Activated CD4-positive, alpha-beta T cell treated with anti-CD3 and anti-CD28 coated beads for 36 hours (primary cell): ENCODE measurements around the gene WNT7A. TPM values are rescaled to one million over a fixed set of nuclear protein-coding genes. Genes with fewer than 3 reads are reported as not detected.

Experiments
- ATAC-seq: fragments of 200-7000 bp; cut with Tn5 transposase; one replicate; pipeline ENCODE4 v1.10.0; 2021; ENCODE audit warnings: mild to moderate bottlenecking, moderate library complexity
- CTCF ChIA-PET: fragments of 350-600 bp; sonication (Branson Sonifier 250); formaldehyde crosslinking; loops from one replicate; lab custom pipeline; 2021; ENCODE audit warnings: antibody characterized with exemption; lab: Charles Lee
- POLR2A ChIA-PET: fragments of 350-600 bp; sonication (Branson Sonifier 250); formaldehyde crosslinking; loops from one replicate; lab custom pipeline; 2021; ENCODE audit warnings: antibody characterized with exemption, inconsistent platforms; lab: Charles Lee
- DNase-seq: peaks from one replicate; pipeline ENCODE4 v3.0.0-alpha.2; 2020
- H3K27ac Mint-ChIP-seq: one replicate; pipeline ENCODE4 v1.8.0; 2021; ENCODE audit warnings: mixed read lengths
- H3K27me3 Mint-ChIP-seq: one replicate; pipeline ENCODE4 v1.8.0; 2021; ENCODE audit warnings: mixed read lengths
- H3K36me3 Mint-ChIP-seq: one replicate; pipeline ENCODE4 v1.8.0; 2021; ENCODE audit warnings: low read depth, mixed read lengths
- H3K4me1 Mint-ChIP-seq: one replicate; pipeline ENCODE4 v1.8.0; 2021; ENCODE audit warnings: mixed read lengths
- H3K4me3 Mint-ChIP-seq: one replicate; pipeline ENCODE4 v1.8.0; 2021; ENCODE audit warnings: mild to moderate bottlenecking, moderate library complexity, mixed read lengths
- H3K9me3 Mint-ChIP-seq: one replicate; pipeline ENCODE4 v1.8.0; 2021; ENCODE audit warnings: low read depth, mixed read lengths
- intact Hi-C, 2 experiments: fragments of 100-400 bp; cut with DNase I in 1 of 2; cut with micrococcal nuclease in 1 of 2; formaldehyde crosslinking; loops; one replicate each; pipeline versions ENCODE4 v1.14.2 to v1.15.1; 2022 to 2024; cut with DNase I, micrococcal nuclease
- total RNA-seq, 2 experiments: library from RNA; stranded (reverse); gene quantifications; one replicate each; pipeline ENCODE4 v1.2.3, GENCODE V29; 2021

WNT7A gene
- total RNA-seq, 2 experiments from 2014 or later = 0.11 to 0.39 TPM

DNA sequence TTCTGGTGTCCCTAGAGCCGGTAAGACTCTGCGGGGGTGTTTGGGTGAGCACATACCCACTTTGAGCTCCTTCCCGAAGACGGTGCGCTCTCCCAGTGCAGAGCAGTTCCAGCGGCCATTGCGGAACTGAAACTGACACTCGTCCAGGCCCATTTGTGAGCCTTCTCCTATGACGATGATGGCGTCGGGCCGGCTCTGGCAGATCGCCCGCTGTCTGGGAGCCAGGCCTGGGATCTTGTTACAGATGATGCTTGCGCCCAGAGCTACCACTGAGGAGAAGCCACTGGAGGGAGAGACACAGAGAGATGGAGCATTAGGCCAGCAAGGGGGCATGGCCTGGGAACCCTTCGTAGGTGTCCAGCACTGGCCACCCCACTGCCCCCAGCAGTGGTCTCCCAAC is 5.0 kb downstream of the WNT7A start:
- DNase-seq (no peak), ATAC-seq (no peak)
- Mint-ChIP-seq H3K4me1 (peaks cover 9% of the 10 kb centered on the region), H3K27me3 (peaks cover 2% of the 10 kb centered on the region), H3K27ac (no peak overlapping the region), H3K9me3 (no peaks in the 10 kb centered on the region), H3K4me3 (no peak overlapping the region), H3K36me3 (peaks cover 17% of the 10 kb centered on the region)
- intact Hi-C loops = loop anchor here in 1 of 2 experiments (5.0 kb wide), 1 partner anchor 393 kb away; the partner anchor contains the start of gene HDAC11
- ChIA-PET POLR2A (no interaction called here), CTCF (interaction anchor here (1.2 kb wide), 1 partner anchor 11 kb away, joined by 3 read pairs; no protein-coding TSS in a partner anchor)

DNA sequence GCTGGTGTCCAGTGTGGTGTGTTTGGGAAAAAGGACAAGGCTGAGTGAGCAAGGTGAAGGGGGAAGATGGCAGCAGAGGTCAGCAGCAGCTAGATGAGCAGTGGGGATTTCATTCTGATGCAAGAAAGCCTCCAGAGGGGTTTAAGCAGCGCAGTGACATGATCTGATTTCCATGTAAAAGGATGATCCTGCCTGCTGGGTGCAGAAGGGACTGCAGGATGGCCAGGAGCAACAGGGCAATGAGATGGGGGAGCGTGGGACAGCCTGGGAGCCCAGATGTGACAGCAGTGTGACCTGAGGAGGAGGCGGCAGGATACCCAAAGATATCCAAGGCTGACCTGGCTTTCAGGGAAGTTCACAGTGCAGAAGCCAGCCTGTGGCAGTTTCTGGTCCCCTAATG is 6.1 kb downstream of the WNT7A start:
- Mint-ChIP-seq H3K27ac (no peak overlapping the region), H3K27me3 (peaks cover 2% of the 10 kb centered on the region), H3K36me3 (peaks cover 17% of the 10 kb centered on the region), H3K4me1 (peaks cover 15% of the 10 kb centered on the region), H3K4me3 (no peak overlapping the region), H3K9me3 (no peaks in the 10 kb centered on the region)
- CTCF ChIA-PET = no interaction called here
- DNase-seq (no peak), ATAC-seq (no peak)
- intact Hi-C loops = no loop called here
- POLR2A ChIA-PET = no interaction called here

DNA sequence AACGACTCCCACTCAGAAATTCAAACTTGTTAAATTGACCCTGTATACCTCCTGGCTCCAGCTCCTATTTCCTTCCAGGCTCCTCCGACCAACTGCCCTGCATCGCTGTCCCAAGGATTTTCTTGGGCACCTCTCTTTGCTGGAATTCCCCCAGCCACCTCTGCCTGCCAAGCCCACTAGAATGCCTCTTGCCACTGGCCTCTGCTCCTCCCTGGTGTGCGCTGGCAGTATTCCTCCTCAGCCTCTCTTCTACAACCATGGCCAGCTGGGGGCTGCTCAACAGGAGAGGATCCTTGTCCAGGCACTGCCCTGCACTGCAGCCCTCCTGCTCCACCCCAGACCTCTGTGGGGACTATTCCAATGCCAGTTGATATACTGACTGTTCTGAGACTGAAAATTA is 7.4 kb downstream of the WNT7A start:
- no peak for DNase-seq
- no peaks in the 10 kb centered on the region for H3K9me3 Mint-ChIP-seq
- ATAC-seq = no peak
- H3K27ac Mint-ChIP-seq = no peak overlapping the region
- POLR2A ChIA-PET = no interaction called here
- no peaks in the 10 kb centered on the region for H3K27me3 Mint-ChIP-seq
- CTCF ChIA-PET = no interaction called here
- no peak overlapping the region for H3K4me3 Mint-ChIP-seq
- H3K36me3 Mint-ChIP-seq = peaks cover 17% of the 10 kb centered on the region
- peaks cover 25% of the 10 kb centered on the region for H3K4me1 Mint-ChIP-seq
- intact Hi-C loops = no loop called here

DNA sequence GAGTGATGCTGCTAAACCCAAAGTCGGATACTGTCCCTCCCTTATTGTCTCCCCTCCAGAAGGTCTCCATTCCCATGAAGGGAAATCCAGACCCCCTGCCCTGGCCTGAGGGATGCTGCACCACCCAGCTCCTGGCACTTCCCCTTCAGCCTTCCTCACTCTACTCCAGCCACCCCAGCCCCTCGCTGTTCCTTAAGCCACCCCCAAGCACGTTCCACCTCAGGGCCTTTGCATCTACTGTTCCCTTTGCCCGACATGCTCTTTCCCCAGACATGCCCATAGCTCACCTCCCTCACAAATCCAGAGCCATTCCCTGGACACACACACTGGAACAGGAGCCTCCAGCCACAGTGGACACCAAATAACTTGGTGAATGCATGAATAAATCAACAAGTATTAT is 8.1 kb downstream of the WNT7A start:
- ChIA-PET POLR2A (no interaction called here), CTCF (interaction anchor here (0.9 to 1.6 kb wide), 4 partner anchors 9 to 378 kb away, joined by 3 to 11 read pairs (median 8); partner anchors contain the start of gene WNT7A)
- H3K9me3 Mint-ChIP-seq = no peaks in the 10 kb centered on the region
- H3K27me3 Mint-ChIP-seq = no peaks in the 10 kb centered on the region
- no peak for ATAC-seq
- peaks cover 32% of the 10 kb centered on the region for H3K4me1 Mint-ChIP-seq
- DNase-seq = no peak
- H3K4me3 Mint-ChIP-seq = no peak overlapping the region
- intact Hi-C loops = no loop called here
- H3K36me3 Mint-ChIP-seq = peaks cover 17% of the 10 kb centered on the region
- no peak overlapping the region for H3K27ac Mint-ChIP-seq

DNA sequence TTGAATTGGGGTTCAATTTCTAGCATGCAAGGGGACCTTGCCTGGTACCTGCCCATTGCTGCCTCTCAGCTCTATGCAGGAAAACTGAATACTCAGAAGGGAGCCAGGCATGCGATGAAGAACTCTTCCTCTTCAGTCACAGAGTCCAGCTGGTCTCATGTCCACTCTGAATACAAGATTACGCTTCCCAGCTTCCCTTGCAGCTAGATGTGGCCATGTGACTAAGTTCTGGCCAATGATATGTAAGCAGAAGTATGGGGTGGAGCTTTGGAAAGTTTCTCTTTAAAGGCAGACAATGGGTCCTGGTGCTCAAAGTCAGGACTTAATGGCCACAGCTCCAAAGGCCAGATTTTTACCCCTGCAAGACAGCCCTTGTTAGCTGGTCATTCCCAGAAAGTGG is 9.0 kb downstream of the WNT7A start:
- Mint-ChIP-seq H3K27ac (no peak overlapping the region), H3K9me3 (no peaks in the 10 kb centered on the region), H3K4me1 (peaks cover 41% of the 10 kb centered on the region), H3K36me3 (peaks cover 18% of the 10 kb centered on the region), H3K27me3 (no peaks in the 10 kb centered on the region), H3K4me3 (no peak overlapping the region)
- no peak for ATAC-seq
- CTCF ChIA-PET = interaction anchor here (0.6 to 1.6 kb wide), 7 partner anchors 8 to 473 kb away, joined by 3 to 11 read pairs (median 3); partner anchors contain the start of gene WNT7A
- intact Hi-C loops = no loop called here
- POLR2A ChIA-PET = no interaction called here
- no peak for DNase-seq

DNA sequence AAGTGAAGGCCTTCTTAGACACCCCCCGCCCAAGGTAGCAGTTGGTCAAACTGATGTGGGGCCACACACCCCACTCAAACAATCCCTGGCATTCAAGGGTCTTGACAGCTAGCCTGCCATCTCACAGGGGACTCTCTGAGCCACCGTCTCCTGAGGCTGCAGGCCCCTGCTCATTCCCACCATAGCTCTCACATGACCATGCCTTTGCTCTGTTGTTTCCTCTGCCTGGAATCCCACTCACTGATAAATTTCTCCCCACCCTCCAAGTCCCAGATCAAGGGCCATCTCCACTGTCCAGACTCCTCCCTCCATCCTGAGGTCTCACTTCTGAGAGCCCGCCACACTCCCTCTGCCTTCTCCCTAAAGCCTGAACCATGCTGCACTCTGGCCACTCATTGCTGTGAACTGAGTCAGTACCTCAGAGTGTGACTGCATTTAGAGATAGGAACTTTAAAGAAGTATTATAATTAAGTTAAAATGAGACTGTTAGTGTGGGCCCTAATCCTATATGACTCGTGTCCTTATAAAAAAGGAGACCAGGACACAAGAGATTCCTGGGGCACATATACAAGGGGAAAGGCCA is 10.0 kb downstream of the WNT7A start:
- ATAC-seq (peak; percentile 9), DNase-seq (no peak)
- POLR2A ChIA-PET = no interaction called here
- Mint-ChIP-seq H3K9me3 (no peaks in the 10 kb centered on the region), H3K27ac (peak overlapping the region; percentile 48), H3K4me3 (no peak overlapping the region), H3K27me3 (no peaks in the 10 kb centered on the region), H3K4me1 (peaks cover 50% of the 10 kb centered on the region), H3K36me3 (peaks cover 18% of the 10 kb centered on the region)
- intact Hi-C loops = no loop called here
- CTCF ChIA-PET = interaction anchor here (1.1 kb wide), 1 partner anchor 214 kb away, joined by 3 read pairs; no protein-coding TSS in a partner anchor

DNA sequence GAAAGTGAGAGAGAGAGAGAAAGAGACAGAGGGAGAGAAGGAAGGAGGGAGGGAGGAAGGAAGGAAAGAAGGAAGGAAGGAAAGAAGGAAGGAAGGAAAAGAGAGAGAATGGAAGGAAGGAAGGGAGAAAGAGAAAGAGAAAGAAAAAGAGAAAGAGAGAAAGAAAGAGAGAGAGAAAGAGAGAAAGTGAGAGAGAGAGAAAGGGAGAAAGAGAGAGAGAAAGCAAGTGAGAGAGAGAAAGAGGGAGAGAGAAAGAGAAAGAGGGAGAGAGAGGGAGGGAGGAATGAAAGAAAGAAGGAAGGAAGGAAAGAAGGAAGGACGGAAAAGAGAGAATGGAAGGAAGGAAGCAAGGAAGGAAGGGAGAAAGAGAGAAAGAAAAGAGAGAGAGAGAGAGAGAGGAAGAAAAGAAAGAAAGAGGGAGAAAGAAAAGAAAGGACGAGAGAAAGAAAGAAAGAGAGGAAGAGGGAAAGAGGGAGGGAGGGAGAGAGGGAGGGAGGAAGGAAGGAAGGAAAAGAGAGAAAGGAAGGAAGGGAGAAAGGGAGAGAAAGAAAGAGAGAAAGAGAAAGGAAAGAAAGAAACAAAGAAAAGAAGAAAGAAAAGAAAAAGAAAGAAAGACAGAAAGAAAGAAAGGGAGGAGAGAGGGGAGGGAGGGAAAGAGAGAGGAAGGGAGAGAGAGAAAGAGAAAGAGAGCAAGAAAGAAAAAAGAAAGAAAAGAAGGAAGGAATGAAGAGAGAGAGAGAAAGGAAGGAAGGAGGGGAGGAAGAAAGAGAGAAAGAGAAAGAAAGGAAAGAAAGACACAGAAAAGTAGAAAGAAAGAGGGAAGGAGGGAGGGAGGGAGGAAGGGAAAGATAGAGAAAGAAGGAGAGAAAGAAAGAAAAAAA is 10.8 kb downstream of the WNT7A start:
- no peaks in the 10 kb centered on the region for H3K27me3 Mint-ChIP-seq
- H3K4me3 Mint-ChIP-seq = no peak overlapping the region
- peak overlapping the region; percentile 33 for H3K27ac Mint-ChIP-seq
- DNase-seq (no peak), ATAC-seq (no peak)
- intact Hi-C loops = no loop called here
- ChIA-PET POLR2A (no interaction called here), CTCF (interaction anchor here (1.1 kb wide), 1 partner anchor 213 kb away, joined by 3 read pairs; no protein-coding TSS in a partner anchor)
- peaks cover 55% of the 10 kb centered on the region for H3K4me1 Mint-ChIP-seq
- H3K36me3 Mint-ChIP-seq = peaks cover 18% of the 10 kb centered on the region
- H3K9me3 Mint-ChIP-seq = no peaks in the 10 kb centered on the region

DNA sequence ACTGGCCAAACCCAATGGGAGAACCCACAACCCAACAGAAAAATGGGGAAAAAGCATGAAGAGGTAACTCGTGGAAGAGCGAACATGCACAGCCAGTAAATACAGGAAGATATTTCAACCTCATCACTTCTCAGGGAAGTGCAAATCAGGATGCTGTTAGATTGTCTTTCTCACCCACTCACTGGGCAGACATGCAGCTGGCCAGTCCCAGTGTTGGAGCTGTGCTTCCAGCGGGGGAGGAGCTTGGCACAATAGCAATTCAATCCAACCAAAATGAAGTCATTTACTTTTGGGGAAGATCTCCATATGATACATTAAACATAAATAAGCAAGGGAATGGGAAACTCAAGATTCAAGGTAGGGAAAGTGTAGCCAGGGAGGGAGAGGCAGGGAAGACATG is 12.1 kb downstream of the WNT7A start:
- Mint-ChIP-seq H3K27ac (peak overlapping the region; percentile 92), H3K9me3 (no peaks in the 10 kb centered on the region), H3K27me3 (no peaks in the 10 kb centered on the region), H3K4me3 (no peak overlapping the region), H3K4me1 (peaks cover 61% of the 10 kb centered on the region), H3K36me3 (peaks cover 15% of the 10 kb centered on the region)
- ATAC-seq (no peak), DNase-seq (no peak)
- ChIA-PET CTCF (interaction anchor here (0.6 kb wide), 2 partner anchors 13 to 809 kb away, joined by 3 read pairs; partner anchors contain the start of gene WNT7A), POLR2A (no interaction called here)
- intact Hi-C loops = no loop called here

DNA sequence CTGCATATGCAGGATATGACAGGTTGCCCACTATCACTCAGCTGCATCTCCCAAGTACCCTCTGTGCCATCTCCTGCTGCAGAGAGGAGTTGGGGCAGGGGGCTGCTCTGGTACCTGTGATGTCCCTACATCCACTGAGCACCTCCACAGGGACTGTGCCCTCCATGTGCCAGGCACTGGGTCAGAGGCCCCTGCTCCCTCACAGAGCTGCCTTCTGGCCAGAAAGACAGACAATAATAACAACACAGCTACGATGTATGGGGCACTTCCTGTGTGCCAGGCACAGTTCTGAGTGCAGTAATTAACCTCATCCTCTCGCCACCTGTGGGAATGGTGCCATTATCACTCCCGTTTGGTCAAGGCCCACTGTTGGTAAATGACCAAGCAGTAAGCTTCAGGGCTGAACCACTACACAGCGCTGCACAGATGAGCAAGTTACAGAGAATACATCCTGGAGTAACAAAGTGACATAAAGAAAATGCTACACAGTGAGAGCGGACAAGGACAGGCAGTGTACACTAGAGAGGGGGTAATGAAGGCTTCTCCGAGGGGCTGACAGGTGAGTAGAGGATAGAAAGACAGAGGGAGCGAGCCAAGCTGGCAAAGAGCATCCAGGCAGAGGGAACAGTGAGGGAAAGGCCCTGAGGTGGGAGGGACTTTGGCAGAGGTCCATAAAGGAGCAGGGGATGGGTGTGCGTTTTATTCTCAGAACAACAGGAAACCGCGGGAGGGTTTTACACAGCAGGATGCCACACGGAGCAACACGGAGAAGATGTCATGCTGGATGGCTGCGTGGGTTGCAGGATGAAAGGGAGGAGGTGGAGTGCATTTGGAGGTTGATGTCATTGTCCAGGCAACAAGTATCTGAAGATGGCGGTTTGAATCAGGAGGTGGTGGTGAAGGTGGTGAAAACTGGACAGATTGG is 13.6 kb downstream of the WNT7A start:
- intact Hi-C loops = loop anchor here in 1 of 2 experiments (1.0 kb wide), 1 partner anchor 14 kb away; the partner anchor contains the start of gene WNT7A
- H3K36me3 Mint-ChIP-seq = peaks cover 6% of the 10 kb centered on the region
- no peaks in the 10 kb centered on the region for H3K9me3 Mint-ChIP-seq
- peaks cover 59% of the 10 kb centered on the region for H3K4me1 Mint-ChIP-seq
- H3K4me3 Mint-ChIP-seq = peak overlapping the region; percentile 27
- H3K27ac Mint-ChIP-seq = peak overlapping the region; percentile 92
- POLR2A ChIA-PET = no interaction called here
- ATAC-seq (peak; percentile 88), DNase-seq (peak; percentile 83)
- CTCF ChIA-PET = interaction anchor here (0.6 to 2.0 kb wide), 6 partner anchors 14 to 208 kb away, joined by 3 to 11 read pairs (median 4); partner anchors contain the start of gene WNT7A
- no peaks in the 10 kb centered on the region for H3K27me3 Mint-ChIP-seq

DNA sequence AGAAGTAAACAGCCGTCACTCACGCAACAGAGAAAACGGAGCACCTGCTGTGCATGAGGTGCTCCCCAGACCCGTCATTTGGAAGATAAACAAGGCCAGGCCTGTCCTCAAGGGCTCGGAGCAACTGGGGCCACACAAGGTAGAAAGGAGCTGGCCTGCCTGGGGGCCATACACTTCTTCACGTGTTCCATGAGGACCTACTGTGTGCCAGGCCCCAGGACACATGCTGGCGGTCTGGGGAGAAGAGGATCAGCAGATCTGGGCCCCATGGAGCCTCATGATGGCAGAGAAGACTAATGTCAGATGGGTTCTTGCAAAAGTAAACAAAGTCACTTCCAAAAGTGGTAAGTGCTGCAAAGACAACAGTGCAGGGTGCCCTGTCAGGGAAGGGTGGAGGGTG is 14.3 kb downstream of the WNT7A start:
- ATAC-seq (no peak), DNase-seq (no peak)
- H3K27ac Mint-ChIP-seq = peak overlapping the region; percentile 92
- no peak overlapping the region for H3K4me3 Mint-ChIP-seq
- H3K27me3 Mint-ChIP-seq = no peaks in the 10 kb centered on the region
- intact Hi-C loops = no loop called here
- peaks cover 1% of the 10 kb centered on the region for H3K36me3 Mint-ChIP-seq
- no peaks in the 10 kb centered on the region for H3K9me3 Mint-ChIP-seq
- ChIA-PET CTCF (interaction anchor here (0.7 to 2.0 kb wide), 5 partner anchors 15 to 356 kb away, joined by 3 to 11 read pairs (median 3); partner anchors contain the start of gene WNT7A), POLR2A (no interaction called here)
- peaks cover 58% of the 10 kb centered on the region for H3K4me1 Mint-ChIP-seq
